ENCODE measurements around the gene PTGDS.

Gene PTGDS

DNA sequence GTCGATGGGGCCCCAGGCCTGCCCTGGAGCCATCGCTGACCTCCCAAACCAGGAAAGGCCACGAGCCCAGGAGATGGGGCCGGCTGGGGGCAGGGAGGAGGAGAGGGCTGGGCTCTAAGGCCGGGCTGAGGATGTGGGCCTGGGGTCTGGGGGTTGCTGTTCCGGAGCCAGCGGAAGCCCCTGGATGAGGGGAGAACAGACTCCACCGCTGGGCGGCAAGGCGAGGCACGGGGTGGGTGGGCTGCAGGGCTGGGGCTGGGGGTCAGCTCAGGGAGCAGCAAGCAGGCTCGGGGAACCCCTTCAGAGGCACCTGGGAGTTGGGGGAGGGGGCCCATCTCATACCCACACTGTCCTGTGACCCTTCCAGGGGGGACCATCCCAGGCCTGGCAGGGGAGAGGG, 13.6 kb upstream of the PTGDS start:
- no peak overlapping the region for H3K4me3 ChIP-seq (ENCODE audit: low read length)
- TF ChIP-seq CTCF (conservative IDR thresholded peaks at IDR 0.05; ENCODE audit: low read depth, low read length), result no peak
- DNase-seq (ENCODE audit: low read depth), result no peak

GRCh38 chr9:136964171-136964689, 13.1 kb upstream of the PTGDS start:
- H3K4me3 ChIP-seq (ENCODE audit: low read length), result no peak overlapping the region
- no peak for DNase-seq (ENCODE audit: low read depth)
- TF ChIP-seq CTCF (conservative IDR thresholded peaks at IDR 0.05; ENCODE audit: low read depth, low read length), result no peak

DNA sequence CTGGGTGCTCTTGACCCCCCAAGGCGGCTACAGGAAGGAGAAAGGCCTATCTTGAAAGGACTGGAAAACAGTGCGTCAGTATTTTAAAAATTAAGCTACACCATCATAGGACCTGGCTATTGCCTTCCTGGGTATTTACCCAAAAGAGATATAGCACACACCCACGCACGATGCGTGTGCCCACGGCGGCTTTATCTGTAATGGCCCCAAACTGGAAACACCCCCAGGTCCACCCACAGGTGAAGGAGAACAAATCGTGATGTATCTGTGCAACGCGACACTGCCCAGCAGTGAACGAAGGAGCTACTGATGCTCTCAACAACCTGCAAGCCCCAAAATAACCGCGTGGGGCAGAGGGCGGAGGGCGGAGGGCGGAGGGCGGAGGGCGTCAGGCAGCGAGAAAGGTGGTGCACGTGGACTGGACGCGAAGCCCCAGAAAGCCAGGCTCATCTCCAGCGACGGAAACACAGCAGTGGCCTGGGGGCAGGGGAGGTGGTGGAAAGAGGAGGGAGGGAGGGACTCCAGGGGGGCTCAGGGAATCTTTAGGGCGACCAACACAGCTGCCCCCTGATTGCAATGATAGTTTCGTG, 12.4 kb upstream of the PTGDS start:
- DNase-seq (ENCODE audit: low read depth), result no peak
- TF ChIP-seq CTCF (conservative IDR thresholded peaks at IDR 0.05; ENCODE audit: low read depth, low read length), result no peak
- no peak overlapping the region for H3K4me3 ChIP-seq (ENCODE audit: low read length)

DNA sequence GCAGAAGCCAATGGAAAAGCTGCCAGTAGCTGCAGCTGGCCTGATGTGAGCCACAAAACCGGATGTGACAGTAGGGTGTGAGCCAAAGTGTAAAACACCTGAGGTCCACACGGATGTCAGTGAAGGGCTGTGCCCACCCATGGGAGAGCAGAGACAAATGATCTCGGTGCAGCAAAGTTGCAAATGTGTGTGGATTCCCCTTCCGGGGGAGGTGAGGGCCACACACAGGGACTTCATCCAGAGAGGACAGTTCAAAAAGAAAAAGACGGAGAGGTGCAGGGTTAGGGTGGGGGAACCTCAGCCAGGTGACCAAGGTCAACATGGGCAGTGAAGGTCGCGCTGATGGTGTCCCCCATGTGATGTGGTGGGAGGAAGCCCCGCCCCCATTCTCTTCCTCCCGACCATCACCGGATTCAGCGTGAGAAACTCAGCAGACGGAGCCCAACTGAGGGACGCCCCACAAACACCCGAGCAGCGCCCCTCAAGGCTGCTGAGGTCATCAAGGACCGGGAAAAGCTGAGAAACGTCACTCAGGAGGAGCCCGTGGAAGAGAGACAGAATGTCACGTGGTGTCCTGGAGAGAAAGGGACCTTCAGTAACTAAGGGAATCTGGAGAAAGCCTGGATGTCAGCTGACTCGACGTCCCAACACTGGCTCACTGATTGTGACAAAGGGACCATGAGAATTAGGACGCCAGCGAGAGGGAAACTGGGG, 11.4 kb upstream of the PTGDS start:
- no peak for TF ChIP-seq CTCF (conservative IDR thresholded peaks at IDR 0.05; ENCODE audit: low read depth, low read length)
- peak overlapping the region; percentile 4 for H3K4me3 ChIP-seq (ENCODE audit: low read length)
- no peak for DNase-seq (ENCODE audit: low read depth)

DNA sequence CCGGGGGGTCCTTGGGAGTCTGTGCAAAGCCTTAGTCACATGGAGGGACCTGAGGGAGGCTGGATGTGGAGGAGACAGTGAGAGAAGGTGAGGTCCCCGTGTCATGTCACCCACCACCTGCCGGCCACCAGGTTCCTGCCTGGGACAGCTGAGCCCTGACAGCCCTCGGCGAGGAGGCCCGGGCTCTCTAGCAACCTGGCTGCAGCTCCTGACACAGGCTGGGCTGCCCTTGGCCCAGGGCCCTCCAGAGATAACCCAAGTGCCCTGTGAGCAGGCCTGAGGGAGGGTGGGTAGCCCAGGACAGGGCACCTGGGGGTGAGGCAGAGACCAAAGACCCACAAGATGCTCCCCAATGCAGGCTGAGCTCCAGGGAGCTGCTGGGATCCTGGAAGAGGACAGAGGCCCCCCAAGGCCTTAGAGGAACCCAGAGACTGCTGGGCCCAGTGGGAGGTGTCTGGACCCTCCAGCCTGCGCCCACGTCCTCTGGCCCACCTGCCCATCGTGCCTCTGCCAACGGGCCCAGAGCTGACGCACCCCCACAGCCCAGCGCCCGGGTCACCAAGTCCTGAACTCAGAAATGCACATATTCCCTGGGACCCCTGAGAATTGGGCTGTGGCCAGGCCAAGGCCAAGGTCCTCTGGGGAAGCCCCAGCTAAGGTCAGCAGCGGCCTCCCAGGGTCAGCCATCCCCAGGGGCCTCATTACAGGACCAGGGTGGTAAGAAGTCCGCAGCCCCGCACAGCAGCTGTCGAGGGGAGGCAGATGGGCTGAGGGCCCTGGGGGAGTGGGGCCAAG, 8.8 kb upstream of the PTGDS start:
- DNase-seq (ENCODE audit: low read depth), result no peak
- no peak overlapping the region for H3K4me3 ChIP-seq (ENCODE audit: low read length)
- no peak for TF ChIP-seq CTCF (conservative IDR thresholded peaks at IDR 0.05; ENCODE audit: low read depth, low read length)

DNA sequence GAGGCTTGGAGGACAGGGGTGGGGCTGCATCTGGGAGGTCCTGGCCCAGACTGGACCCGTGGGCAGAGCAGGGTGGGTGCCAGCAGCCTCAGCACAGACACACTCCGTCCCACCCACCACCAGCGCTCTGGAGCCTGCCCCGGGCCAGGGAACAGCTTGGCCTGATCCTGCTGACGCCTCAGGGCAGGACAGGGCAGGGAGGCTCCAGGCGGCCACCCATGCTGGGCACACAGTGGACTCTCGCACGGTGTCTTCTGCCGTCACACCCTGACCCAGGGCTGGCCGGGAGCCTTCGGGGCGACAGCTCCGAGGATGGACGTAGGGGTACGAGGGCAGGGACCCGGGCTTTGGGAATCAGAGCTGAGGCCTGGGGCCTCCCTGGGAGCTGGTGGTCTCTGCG, 8.2 kb upstream of the PTGDS start:
- H3K4me3 ChIP-seq (ENCODE audit: low read length), result no peak overlapping the region
- DNase-seq (ENCODE audit: low read depth), result no peak
- no peak for TF ChIP-seq CTCF (conservative IDR thresholded peaks at IDR 0.05; ENCODE audit: low read depth, low read length)

Data from retinal pigment epithelial cell (primary cell).